GM18861 (cell line): ENCODE data around the gene BMPR1B.

Experiments used
- ATAC-seq: cut with Tn5 transposase; IDR thresholded peaks from one replicate; pipeline ENCODE4 v1.9.1; 2021; ENCODE audit not compliant: unreplicated experiment

Gene BMPR1B

DNA sequence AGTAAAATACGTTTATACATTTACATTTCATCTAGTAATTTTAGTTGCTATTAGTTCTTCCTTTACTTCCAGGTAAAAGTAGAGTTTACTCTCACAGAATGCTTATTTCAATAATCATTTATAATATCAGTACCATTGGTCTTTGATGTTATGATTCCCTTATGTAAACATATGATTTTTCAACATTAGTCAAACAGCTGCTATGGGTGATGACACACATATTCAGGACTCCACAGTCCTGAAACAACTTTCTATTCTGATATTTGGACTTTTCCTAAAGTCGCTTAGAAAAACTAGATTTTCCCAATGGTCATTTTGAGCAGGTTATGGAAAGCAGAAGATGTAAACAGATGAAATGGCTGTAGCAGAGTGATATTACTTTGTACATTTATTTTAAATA, 421.2 kb downstream of the BMPR1B start:
- ATAC-seq: no peak

DNA sequence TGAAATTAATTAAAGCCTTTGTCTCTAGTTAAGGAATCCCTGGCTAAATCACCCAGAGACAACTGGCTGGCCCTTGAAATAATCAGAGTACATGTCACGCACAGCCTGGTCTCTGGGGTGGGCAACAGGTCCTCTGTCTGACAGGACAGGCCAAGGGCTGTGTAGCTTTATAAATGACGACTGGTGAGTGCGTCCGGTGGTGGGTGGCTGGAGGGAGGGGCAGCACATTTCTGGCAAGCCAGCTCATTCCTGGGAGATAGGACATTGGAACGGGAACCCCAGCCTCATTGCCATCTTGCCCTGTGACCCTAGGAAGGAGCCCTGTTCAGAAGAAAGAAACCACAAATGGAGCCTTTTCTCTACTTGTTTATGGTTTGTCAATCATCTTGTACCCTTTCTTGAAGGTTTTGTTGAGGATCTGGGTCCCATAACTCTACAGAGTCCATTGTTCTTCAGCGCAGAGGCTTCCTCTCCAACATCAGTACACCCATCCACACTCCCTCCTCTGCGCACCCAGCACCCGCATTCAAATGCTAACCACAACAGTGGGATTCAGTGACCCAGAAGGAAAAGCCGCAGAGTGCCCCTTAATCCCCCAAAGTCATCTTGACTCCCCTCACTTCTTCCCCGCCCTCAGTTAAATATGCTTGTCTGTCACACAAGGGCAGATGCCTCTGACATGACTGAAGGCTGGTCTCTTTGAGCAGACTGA, 422.9 kb downstream of the BMPR1B start:
- ATAC-seq: no peak

DNA sequence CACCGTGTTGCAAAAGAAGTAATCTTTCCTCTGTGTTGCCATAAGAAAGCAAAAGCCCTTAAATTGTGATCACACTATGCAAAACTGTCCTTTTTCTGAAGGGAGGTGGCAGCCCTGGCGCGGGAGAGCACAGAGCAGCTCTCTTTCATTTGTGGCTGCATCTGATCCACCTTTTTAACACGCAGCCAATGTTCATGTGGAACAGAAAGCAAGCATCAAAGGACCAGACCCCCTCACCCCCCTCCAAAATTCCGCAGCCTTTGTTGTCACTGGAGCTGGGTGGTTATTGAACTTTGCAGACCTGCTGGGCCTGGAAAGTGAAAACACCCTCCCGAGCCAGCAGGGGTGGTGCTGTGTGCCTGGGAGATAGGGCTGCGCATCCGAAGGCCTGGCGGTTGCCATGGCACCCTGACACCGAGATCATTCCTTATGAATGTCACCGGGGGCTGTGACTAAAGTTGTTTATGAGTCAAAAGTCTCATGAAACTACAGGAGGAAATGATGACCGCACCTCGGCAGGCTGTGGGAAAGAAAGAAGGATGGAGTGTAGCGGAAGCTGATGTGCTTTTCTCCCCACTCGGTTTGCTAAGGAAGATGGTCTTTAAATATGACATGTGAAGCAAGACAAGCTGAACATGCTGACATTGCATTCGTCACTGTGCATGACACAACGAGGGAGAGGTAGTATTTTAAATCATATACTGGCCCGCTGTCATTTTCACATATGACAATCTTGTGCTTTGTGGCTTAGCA, 423.7 kb downstream of the BMPR1B start:
- ATAC-seq: no peak

DNA sequence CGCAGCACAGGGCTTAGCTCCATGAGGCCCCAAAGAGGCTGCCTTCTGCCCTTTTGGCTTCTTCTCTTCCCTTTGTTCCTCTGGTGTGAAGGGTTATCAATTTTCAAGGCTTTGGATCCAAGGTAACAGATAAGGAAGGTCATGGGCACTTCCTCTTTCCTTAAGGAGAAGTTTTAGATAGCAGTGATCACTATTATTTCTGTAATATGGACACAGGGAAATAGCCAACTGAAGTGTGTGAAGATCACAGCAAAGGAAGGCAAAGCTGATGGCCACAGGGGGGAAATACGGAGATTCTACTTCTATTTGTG, 424.2 kb downstream of the BMPR1B start:
- ATAC-seq: no peak

DNA sequence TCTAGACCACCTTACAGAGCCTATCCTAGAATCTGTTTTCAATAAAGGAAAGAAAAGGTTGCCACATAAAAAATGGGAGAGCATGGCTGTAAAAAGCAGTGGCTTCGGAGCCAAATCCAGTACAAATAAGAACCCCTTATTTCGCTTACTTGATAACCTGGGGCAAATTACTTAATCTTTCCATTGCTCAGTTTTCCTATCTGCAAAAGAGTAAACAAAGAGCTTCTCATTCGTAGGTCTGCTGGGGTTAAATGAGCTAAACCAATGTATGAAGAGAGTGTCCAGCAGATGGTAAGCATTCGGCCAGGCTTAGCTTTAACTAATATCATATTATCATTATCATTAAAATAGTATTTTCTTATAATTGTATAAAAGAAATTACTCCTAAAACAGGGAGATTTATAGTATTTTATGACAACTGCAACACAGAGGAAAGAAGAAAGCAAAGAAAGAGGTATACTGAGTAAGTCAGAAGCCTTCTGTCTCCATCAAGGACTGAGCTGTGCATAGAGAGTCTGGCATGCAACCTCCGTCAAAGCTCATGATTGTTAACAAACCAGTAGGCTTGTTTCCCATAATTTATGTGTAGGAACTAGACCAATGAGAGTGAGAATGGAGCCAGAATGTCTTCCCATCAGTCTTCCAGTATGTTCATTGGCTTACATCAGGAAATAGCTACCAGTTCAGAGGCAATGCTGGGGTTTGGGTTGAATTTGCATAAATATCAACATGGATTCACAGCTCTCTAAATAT, 426.1 kb downstream of the BMPR1B start:
- no peak for ATAC-seq

DNA sequence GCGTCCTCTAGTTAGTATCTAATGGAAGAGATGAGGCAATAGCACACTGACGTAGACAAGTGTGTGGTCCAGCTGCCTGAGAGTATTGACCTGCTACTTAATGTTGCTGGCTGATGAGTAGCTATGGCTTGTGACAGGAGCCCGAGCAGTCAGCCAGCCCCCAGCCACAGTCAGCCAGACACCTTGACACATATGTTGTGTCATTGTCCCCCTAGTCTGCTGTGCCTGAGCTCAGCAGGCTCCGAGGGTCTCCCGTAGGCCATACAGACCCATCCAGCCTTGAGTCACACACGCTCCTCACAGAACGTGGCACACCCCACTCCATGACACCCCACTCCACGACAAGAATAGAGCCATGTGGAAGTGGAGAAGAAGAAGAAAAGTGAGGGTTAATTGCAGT, 428.9 kb downstream of the BMPR1B start:
- no peak for ATAC-seq

DNA sequence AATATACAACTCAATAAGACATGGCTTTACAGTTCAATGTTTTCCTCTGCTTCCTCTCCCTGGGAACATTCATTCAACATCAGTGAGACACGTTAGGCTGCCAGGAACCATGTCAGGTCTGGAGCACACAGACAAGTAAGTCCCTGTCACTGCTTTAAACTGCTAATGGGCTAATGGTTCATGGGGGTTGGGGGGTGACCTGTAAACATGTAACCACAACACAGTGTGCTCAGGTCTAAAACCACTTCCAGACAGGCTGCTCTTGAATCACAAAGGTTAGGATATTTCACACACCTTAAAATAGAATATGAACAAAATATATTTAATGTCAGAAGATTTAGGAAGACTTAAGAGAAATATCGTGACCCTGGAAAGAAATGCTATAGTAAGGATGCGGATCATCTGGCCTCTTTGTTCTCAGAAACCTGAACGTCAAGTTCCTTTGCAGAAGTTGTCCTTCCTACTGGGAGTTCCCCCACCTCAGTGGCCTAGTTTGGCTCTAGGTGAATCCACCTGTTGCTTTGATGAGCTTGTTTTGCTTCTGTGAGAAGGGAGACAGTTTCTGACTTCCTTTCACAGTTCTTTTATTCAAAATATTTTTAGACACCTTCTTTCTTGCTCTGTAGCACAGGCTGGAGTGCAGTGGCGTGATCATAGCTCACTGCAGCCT, 431.1 kb downstream of the BMPR1B start:
- no peak for ATAC-seq

DNA sequence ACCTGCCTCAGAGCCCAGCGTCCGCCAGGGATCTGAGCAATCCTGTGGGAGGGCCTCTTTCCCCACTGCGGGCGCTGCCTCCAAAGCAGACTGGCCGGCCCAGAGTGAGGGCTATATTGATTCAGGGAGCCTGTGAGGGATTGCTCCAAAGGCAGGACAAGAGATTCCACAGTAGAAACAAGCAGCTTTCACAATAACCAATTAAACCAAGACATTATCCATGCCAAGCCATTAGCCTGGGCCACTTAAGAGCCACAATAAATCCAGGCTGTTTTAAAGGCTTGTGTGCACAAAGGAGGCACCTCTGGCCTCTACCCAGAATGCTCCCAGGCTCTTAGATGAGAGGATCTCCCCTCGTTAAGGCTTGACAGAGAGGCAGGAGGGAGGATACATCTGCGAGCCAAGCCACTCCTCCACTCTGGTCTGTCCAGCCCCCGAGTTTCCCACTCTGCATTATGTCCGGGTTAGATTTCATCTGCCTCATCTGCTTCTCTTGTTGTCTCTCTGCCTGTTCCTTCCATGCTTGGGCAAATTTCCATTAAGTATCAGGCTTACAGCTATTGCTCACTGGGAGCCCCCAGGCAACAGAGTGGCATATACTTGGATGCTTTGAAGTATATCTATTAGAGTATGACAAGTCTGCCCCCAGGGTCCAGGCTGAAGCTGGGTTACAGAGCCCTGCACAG, 433.1 kb downstream of the BMPR1B start:
- no peak for ATAC-seq

DNA sequence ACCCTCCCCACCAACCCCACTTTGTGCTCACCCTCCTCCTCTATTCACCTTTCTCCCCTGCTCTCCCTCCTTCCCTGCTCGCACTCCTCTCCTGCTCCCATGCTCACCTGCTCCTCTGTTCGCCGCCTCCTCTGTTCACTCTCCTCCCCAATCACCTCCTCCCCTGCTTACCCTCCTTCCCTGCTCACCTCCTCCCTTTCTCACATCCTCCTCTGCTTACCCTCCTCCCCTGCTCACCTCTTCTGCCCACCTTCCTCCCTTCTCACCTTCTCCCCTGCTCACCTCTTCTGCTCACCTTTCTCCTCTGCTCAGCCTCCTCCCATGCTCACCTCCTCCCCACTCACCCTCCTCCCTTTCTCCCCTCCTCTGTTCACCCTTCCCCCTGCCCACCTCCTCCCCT, 433.8 kb downstream of the BMPR1B start:
- no peak for ATAC-seq

DNA sequence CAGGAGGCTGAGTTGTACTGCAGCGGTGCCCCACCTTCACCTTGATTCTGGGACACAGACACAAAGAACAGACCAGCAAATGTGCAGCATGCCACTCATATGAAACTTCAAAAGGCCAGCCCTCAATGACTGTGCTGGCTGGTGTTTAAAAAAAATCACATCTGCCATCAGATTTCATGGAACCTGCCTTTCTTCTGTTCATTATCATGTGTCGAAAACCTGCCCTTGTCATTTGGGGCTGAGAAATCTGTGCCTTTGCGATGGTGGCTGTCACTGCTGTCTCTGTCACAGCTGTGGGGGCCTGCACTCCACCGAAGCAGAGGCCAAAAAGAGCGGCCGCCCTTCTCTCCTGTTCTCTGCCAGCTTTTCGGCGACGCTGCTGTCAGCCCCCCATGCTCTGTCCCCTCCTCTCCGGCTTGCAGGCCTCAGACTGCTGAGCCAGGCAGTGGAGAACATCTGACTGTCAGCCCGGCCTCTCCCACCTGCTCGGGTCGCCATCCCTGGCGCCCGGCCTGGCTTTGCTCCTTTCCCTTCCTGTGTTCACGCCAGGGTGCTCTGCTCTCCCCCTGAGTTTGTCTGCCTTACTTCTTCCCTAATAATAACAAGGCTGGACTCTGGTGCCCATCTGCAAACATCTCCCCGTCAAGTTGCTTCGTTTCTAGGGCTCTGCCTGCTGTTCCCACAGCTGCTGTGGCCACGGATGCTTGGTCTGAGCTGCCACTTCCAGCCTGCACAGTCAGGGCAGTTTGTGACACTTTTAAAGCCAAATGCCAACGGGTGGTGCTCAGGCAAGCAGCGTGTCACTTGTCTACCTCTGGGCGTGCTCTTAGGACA, 435.9 kb downstream of the BMPR1B start:
- ATAC-seq: no peak

DNA sequence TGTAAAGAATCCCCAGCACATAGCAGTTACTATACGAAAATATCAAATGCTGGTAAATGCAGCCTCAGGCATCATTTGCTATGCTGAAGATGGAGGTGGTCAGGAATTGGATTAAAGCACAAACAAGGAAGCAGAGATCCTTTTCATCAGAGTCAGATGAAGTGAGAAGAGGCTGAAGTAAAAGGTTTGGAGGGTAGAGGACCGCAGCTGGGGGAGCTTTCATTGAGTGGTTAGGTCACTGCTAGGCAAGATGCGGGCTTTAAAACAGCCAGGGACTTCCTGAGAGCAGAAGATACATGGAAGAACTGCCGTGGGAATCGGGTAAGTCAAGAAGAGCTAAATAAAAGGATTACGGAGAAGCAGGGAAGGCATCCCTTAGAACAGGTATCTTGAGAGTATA, 439.6 kb downstream of the BMPR1B start:
- no peak for ATAC-seq

DNA sequence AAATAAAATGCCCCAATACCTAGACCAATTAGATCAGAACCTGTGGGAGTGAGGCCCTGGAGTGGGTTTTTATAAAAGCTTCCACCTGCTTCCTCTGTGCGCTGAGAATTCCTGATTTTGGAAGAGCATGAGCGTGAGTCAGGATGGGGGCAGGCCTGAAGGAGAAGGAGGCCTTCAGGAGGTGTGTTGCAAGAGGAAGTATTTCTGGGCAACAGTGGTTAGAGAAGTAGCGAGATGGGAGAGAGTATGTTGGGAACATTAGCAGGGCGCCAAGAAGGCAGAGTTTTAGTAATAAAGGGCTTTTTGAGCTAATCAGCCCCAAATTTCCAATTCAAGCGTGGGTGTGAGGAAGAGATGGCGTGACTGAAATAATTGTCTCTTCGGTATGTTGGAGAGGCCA, 441.2 kb downstream of the BMPR1B start:
- ATAC-seq: no peak

DNA sequence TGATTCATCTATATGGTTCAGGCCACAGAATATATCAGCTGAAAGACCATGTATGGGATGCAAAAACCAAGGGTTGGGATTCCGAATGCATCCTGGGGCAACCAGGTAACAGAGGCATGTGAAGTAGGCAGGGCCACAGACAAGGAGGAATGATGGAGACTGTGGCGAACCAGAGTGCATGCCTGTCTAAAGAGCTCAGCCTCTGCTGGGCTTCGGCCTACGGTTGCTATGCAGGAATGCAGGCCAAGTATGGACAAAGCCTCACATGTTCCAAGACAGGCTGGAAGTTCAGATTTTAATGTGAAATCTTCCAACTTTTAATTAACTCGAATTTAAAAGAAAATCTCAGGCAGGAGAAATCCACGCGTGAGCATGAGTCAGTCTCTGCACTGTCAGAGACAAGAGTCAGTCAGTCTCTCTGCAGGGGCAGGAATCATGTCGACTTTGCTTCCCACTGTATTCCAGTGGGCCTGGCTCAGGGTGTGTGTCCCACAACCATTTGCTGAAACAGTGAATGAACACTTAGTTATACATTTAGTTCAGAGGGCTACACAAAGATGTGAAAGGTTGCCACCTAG, 446.6 kb downstream of the BMPR1B start:
- ATAC-seq: no peak

DNA sequence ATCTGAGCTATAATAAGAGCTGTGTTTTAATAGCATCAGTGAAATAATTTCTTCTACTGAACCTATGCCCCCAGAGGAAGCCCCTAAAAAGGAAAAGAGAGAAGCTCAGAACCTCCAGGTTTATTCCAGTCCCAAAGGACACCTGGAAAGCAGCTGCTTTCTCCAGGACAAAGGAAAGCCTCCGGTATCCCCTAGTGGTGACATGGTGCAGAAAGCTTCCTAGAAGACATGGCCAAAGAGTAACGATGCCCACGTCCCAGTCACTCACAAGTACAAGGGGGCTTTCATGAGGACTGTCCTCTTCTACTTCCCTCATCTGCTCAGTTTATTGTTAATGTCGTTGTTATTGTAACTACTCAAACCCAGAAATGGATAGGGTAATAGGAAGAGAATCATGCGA, 447.1 kb downstream of the BMPR1B start:
- ATAC-seq: no peak
